GM21737 (cell line): ENCODE measurements around the gene VAMP4.
A peak's percentile ranks its signal among the peaks of the same experiment; 100 is the strongest.

ENCODE experiments used
- ATAC-seq: cut with Tn5 transposase; IDR thresholded peaks from one replicate; pipeline ENCODE4 v1.9.1; 2021; ENCODE audit warnings: mild to moderate bottlenecking, moderate library complexity; ENCODE audit not compliant: unreplicated experiment

The VAMP4 gene, protein sequence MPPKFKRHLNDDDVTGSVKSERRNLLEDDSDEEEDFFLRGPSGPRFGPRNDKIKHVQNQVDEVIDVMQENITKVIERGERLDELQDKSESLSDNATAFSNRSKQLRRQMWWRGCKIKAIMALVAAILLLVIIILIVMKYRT

DNA sequence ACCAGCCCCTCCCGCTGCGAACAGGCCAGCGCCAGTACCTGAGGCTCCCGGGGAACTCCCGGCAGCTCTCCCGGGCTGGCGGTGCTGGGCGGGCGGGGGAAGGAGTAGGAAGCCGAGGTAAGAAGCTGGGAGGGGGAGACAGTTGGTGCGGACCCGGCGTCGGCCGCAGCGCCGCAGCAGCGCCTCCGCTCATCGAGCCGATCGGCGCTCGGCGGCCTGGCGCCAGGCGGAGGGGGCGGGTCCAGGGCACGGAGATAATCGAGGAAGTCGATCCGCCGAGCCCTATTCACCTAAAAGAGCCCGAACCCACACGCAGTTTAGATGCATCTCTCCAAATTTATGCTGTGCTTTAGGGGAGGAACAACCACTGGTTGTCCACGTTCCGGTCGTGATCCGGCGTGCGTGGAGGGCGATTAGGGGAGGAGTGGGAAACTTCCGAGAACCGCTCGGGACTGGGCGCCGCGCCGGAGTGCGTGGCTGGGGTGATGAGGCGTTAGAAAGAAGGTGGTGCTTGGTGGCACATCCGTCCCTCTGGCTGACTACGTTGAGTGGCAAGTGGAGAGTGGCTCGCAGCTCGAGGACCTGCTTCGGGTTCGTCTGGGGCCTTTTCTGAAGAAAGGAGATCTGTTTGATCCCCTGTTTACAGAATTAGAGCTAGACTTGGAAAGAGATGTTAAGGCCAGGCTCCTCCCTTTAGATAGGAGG lies at the start of gene VAMP4:
TSS of gene VAMP4 (minus strand) at position 194 of the 705 bp plus-strand sequence. CDS start 3,651 bp downstream, outside the sequence.
- peak; percentile 88 for ATAC-seq

DNA sequence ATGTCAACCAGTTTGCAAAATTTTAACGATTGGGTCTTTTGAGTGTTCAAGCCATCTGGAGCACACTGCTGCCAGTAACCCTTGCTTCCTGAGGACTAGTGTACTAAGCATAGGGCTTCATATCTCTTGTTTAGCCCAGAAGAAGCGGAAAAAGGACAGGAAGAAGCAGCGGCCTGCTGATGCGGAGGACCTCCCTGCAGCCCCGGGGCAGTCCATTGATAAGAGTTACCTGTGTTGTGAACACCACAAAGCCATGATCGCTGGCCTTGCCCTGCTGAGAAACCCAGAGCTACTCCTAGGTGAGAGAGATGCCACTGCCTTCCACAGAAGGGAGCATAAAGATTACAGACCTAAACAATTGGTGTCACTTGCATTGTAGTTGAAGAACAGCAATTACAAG lies 48.5 kb upstream of the VAMP4 start:
- no peak for ATAC-seq

DNA sequence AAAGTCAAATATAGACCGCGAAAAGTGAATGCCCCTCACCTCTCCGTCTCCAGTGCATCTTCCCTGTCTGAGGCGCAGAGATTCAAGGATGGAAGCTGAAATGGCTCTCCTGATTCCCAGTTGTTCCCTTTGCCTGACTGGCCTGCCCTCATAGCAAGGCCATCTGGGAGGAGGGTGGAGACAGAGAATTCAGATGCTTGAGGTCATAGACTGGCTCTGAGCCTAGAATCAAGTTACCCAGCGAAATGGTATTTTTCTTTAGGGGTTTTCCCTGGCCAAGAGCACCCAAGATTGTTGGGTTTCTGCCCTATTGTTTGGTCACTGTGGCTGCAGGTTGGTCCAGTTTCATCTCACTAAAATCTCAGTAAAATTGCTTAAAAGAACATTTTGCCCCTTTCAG lies 46.8 kb upstream of the VAMP4 start:
- ATAC-seq, result no peak

DNA sequence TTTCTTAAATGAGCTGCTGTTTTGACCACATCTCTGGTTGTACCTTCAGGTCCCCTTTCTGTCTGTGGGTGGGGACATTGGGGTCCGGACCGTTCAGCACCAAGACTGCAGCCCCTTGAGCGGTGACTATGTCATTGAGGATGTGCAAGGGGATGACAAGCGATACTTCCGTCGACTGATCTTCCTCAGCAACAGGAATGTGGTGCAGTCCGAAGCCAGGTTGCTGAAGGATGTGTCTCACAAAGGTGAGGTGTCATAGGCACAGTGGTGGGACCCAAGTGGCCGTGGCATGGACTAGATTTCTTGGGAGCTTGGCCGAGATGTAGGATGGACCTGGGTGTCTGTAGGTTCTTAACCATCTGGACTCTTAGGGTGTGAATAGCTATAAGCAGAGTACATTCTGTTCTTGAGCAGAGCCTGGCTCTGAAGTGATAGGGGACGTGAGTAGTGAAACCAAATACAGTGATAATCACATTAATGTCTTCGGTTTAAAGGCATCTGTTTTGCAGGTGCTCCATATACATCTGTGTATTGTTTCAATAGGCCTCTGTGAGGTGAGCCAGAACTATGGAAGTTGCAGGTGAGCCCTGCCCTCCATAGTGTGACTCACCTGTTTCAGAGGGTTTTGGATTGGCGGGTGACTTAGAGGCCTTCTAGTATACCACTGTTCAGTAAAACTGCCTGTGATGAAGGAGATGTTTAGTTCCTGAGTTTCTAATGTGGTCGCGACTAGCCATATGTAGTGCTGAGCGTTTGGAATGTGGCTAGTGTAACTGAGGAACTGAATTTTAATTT lies 46.0 kb upstream of the VAMP4 start:
- ATAC-seq, result no peak

DNA sequence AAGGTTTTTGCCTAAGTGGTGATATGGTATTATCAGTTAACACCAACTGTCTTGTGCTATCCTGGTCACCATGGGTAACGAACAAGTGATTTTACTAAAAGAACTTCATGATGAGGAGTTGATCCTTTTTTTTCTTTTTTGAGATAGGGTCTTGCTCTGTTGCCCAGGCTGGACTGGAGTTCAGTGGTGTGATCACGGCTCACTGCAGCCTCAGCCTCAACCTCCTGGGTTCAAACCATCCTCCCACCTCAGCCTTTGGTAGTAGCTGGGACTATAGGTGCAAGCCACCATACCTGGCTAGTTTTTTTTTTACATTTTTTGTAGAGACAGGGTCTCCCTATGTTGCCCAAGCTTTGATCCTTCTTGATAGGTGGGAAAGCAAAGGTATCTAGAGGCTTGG lies 44.7 kb upstream of the VAMP4 start:
- no peak for ATAC-seq

DNA sequence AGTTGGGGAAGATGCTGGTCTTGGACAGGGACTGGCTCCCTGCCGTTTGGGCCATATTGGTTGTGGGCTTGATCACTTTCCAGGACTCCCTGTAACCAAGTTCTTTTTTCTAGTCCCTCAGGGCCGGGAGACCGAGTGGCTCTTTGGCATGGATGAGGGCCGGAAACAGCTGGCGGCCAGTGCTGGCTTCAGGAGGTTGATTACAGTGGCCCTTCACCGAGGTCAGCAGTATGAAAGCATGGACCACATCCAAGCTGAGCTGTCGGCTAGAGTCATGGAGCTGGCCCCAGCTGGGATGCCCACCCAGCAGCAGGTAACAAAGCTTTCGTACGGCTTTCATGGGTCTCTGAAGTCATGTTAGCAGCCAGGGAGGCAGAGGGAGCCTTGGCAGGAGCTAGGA lies 43.9 kb upstream of the VAMP4 start:
- ATAC-seq, result no peak

DNA sequence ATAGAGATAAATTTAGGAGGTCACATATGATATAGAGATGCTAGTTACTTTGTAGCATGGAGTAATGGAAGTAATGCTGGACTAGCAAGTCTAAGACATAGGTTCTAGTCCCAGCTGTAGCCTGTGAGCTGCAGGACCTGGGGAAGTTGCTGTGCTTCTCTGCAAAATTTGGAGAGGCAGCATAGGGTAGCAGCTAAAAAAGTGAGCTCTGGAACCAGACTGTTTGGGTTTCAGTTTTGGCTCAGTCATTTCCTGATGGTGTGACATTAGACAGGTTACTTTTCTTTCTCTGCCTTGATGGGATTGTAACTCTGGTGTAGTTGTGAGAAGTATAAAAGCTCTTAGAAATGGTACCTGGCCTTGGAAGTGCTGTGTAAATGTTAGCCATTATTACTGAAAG lies 42.9 kb upstream of the VAMP4 start:
- ATAC-seq, result no peak

DNA sequence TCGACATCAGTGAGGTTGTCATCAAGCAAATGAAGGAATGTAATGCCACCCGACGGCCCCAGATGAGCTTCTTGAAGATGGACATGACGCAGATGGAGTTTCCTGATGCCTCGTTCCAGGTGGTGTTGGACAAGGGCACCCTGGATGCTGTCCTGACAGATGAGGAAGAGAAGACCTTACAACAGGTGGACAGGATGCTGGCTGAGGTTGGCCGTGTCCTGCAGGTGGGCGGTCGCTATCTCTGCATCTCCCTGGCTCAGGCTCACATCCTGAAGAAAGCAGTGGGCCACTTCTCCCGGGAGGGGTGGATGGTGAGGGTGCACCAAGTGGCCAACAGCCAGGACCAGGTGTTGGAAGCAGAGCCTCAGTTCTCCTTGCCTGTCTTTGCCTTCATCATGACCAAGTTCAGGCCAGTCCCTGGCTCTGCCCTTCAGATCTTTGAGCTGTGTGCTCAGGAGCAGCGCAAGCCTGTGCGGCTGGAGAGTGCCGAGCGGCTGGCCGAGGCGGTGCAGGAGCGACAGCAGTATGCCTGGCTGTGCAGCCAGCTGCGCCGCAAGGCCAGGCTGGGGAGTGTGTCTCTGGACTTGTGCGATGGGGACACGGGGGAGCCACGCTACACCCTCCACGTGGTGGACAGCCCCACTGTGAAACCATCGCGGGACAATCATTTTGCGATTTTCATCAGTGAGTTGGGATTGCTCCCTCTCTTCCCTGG lies 42.1 kb upstream of the VAMP4 start:
- ATAC-seq, result no peak

DNA sequence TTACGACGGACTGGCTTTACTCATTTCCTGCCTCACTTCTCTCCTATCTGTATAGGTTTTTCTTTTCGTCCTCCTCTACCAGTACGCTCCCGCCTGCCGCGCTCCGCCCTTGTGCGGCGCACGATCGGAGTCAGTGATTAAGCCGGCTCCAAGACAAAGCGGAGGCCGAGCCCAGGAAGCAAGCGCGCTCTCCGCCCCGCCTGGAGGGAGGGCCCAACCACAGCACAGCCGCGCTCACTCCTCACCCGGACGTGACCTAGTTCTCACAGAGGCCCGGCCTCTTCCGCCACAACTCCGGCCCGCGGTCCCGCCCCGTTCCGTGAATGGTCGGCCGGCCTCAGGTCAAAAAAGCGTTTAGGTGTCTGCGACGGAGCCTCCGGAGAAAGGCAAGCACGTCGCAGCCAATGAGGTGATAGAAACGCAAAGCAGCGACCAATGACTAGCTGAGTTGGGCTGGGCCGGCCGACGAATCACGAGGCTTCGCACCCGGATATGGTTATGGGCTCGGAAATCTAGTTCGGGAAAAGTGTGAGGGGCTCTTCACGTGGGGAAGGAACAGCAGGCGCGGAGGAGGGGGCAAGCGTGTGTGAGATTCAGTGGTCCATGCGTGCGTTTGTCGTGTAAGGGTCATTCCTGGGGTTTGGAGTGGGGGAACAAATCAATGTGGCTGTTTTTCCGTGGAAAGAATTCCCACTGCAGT lies 39.5 kb upstream of the VAMP4 start, which contains the start of gene METTL13:
TSS of gene METTL13 (plus strand) at position 485 of the 700 bp plus-strand sequence. CDS start 308 bp downstream, outside the sequence.
- ATAC-seq, result peak; percentile 99

DNA sequence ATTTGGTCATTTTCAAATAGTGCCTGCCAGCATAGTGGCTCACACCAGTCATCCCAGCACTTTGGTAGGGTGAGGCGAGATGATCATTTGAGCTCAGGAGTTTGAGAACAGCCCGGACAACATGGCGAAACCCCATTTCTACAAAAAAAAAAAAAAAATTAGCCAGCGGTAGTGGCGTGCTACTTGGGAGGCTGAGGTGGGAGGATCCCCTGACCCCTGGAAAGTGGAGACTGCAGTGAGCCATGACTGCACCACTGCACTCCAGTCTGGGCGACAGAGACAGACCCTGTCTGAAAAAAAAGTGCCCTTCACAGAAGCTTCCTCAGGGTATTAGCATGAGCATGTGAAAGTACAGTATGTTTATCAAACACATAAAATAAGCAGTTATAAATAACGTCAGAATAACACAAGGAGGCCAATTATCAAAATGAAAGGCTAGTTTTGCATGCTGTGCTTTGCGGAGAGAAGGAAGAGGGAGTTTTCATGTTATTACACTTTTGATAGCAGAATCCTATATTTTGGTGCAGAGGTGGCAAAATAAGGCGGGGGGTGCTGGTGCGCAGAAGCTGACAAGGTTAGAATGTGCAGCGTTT lies 38.8 kb upstream of the VAMP4 start:
- no peak for ATAC-seq

DNA sequence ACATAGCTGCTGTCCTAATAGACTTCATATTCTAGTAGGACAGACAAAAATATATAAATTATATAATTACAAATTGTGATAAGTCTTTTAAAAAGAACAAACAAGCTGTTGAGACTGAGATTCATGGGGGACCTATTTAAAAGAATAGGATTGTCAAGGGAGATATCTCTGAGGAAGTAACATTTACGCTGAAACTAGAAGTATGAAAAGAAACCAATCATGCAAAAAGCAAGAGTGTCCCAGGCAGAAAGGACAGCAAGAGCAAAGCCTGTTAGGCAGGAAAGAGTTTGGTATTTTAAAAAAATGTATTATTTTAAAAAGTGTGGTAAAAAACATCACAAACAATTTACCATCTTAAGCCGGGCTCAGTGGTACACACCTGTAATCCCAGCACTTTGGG lies 30.4 kb upstream of the VAMP4 start:
- no peak for ATAC-seq

DNA sequence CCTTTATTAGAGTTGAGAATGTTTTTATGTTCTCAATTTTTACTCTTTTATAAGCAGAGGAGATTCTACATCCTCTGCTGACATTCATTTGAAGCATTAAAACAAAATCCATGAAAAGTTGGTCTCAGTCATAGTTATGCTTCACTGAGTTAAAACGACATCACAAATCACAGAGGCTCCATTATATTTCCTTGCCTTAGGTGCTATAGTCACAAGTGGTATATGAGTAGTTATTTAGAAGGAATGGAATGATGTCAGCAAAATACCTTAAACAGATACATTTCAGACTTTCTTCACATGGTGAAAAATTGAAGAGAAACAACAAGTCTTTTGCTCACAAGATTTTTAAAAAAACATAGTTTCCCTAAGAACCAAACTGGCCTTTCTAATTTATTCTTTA lies 27.9 kb upstream of the VAMP4 start:
- no peak for ATAC-seq

DNA sequence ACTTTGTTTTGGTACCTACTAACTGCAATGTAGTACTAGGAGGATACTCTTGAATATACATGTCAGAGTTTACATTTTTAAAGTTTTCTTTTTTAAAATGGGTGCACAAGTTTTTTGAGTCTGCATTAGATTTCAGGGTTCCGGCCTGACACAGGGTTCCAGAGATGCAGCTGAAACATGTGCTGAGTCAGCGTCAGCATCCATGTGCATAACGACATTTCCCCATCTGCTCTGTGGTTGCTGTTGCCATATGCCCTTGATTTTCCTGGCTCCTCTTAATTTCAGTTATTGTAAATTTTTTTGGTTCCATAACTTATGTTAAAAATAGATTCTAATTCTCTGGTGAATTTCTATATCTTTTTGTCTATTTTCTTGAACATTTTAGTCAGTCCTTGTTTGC lies 27.3 kb upstream of the VAMP4 start:
- ATAC-seq, result no peak

DNA sequence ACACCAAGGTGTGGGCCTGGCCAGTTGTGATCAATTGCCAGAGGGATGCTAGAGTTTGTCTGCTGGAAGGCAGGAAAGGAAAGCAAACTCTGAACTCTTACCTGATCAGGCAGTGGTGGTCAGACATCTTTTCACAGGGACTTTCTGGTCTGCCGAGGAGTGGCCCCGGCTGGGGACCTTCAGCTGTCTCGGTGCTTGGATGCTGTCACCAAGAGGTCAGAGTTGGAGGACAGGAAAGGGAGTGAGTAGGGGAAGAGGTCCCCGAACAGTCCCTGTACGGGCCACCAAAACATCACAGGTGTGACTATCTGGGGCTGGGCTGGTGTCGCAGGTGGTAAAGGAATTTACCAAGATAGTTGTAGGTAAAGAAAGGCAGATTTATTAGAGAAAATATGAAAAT lies 21.9 kb upstream of the VAMP4 start:
- ATAC-seq, result no peak

DNA sequence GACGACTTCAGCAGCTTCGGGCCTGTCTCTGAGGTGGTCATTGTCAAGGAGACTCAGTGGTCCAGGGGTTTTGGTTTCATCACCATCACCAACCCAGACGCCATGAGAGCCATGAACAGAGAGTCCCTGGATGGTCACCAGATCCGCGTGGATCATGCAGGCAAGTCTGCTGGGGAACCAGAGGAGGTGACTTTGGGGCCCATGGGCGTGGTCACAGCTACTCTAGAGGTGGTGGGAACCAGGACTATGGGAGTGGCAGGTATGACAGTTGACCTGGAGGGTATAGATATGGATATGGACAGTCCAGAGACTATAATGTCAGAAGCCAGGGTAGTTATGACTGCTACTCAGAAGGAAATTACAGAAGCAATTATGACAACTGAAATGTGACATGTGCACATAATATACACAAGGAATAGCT lies 20.3 kb upstream of the VAMP4 start:
- no peak for ATAC-seq

DNA sequence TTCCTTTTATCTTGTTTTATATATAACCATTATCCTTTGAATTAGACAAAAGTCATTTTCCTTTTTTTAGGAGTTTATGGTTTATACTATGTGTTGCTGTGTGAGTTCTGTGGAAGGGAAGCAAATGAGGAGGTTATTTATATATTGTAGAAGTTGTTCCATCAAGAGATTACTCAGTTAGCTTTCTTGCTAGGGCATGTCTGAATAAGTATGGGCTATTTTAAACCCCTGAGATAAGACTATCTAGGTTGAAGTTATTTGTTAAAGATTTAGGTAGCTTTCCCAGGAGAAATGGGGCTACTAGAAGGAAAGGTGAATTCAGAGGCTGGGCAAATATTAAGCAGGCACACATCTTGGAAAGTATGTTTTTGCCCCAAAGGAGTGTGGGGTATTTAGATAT lies 16.1 kb upstream of the VAMP4 start:
- no peak for ATAC-seq

DNA sequence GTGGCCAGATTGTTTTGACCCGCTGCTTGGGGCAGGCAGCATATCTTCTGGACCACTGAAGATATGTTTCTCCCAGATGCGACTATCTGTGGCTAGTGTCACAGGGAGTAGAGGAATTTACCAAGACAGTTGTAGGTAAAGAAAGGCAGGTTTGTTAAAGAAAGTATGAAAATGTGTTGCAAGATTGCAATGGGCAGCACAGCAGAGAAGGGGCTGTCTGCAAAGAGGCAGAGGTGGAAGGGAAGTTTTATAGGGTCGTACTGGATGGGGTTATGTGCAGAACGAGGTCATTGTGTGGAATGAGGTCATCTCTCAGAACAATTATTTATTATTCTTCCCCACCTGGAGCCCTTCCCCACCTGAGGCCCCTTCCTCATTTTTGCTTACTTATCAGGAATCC lies 15.0 kb upstream of the VAMP4 start:
- ATAC-seq, result no peak

DNA sequence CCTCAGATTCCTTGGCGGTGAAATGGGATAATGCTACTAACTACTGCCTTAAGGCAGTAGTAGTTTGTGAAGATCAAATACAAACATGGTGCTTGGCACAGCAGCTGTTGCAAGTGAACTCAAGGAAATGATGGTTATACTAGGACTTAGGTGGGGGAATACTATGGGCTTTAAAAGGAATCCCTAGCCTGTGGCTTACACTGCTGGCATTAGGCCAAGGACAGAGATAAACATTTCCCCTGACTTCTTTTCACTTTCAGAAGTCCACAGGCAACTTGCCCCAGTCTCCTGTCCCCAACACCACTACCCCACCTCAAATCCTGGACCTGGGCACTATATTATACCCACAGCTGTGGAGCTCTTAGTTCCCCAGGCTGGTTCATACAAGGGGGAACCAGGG lies 13.1 kb upstream of the VAMP4 start:
- no peak for ATAC-seq

DNA sequence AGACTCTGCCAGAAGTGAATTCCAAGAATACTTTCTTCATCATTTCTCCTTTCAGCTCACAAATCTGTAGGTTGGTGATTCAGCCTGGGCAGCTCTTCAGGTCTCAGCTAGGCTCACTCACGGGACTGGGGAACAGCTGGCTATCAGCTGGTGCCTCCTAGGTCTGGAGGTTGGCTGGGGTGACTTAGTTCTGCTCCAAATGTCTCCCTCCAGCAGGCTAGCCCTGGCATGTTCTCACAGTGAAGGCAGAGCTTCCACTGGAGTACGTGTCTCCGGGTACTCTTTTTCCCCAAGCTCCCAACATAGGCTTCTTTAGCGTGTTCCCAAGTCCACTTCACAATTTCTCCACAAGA lies 12.5 kb upstream of the VAMP4 start:
- ATAC-seq, result no peak

DNA sequence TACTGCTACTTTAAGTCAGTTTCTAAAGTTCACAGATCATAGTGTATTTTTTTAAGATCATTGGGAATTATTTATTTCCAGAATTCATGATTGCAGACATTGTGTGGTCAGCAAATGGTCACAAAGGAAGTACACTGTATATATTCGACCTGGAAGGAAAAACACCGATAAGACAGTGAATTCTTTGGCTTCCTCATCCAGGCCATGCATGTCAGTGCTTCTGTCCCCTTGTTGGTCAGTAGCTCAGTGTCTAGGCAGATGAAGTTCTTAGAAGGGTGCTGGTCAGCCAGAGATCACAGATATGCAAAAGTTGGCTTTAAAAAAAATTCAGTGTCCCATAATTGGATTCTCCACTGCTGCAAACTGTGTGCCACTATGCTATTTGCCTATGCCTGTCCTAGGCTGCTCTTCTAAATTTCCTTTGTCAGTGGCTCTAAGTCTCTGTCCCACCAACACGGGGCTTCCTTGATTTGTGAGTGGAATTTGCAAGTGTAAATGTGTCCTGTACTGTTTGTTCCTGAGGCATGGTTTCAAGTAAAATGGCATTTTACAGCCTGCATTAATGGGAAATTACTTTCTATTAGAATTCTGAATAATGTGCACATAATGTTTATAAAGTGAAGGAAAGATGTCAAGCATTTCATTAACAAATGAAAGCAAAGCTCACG lies 12.0 kb upstream of the VAMP4 start:
- no peak for ATAC-seq
